ENCODE data around the gene NTM. TPM values are rescaled to one million over a fixed set of nuclear protein-coding genes. Genes with fewer than 3 reads are reported as not detected.

Gene NTM
- total and polyA plus RNA-seq, 2 experiments from 2014 or later = 2.2 to 4.9 TPM

- no peak overlapping the region for H3K4me3 ChIP-seq
- no peaks in the 10 kb centered on the region for H3K9me2 ChIP-seq (replicated peaks; ENCODE audit: insufficient read depth)
- no peaks in the 10 kb centered on the region for H3K79me2 ChIP-seq
- H3K27me3 ChIP-seq = peaks cover 8% of the 10 kb centered on the region
- DNase-seq (ENCODE audit: low spot score) = no peak
- no peaks in the 10 kb centered on the region for H3K9me3 ChIP-seq (ENCODE audit: low read depth)
- H2AFZ ChIP-seq = no peak overlapping the region
- no peaks in the 10 kb centered on the region for H4K20me1 ChIP-seq (ENCODE audit: insufficient read depth, poor library complexity, severe bottlenecking)
- H3K27ac ChIP-seq = no peak overlapping the region
- H3K4me2 ChIP-seq = no peak overlapping the region
- WGBS (ENCODE audit: low lambda C conversion rate, missing lambda C conversion rate) = 88% methylated on average over 12 of the region's 12 CpGs
- no peaks in the 10 kb centered on the region for H3K4me1 ChIP-seq (ENCODE audit: insufficient read depth)
- H3K36me3 ChIP-seq (replicated peaks; ENCODE audit: insufficient read depth, low read depth) = no peaks in the 10 kb centered on the region
- TF ChIP-seq EZH2 (IDR thresholded peaks at IDR 0.05; ENCODE audit: borderline replicate concordance) = no peak
- no peak for TF ChIP-seq CTCF (IDR thresholded peaks at IDR 0.05; ENCODE audit: poor library complexity)
- no peak for TF ChIP-seq EZH2phosphoT487 (IDR thresholded peaks at IDR 0.05; ENCODE audit: low read depth, severe bottlenecking, unreplicated experiment)
Measured at GRCh38 chr11:131746201-131746600, 375.8 kb downstream of the NTM start.

GRCh38 chr11:131748151-131749050 lies 378.0 kb downstream of the NTM start:
- Histone ChIP-seq H3K79me2 (no peaks in the 10 kb centered on the region), H3K4me1 (ENCODE audit: insufficient read depth) (no peaks in the 10 kb centered on the region), H3K27ac (no peak overlapping the region), H3K27me3 (peaks cover 3% of the 10 kb centered on the region), H4K20me1 (ENCODE audit: insufficient read depth, poor library complexity, severe bottlenecking) (no peaks in the 10 kb centered on the region), H3K4me2 (no peak overlapping the region), H3K36me3 (replicated peaks; ENCODE audit: insufficient read depth, low read depth) (no peaks in the 10 kb centered on the region), H3K4me3 (no peak overlapping the region), H2AFZ (no peak overlapping the region), H3K9me3 (ENCODE audit: low read depth) (no peaks in the 10 kb centered on the region), H3K9me2 (replicated peaks; ENCODE audit: insufficient read depth) (no peaks in the 10 kb centered on the region)
- 30% methylated on average over 15 of the region's 15 CpGs for WGBS (ENCODE audit: low lambda C conversion rate, missing lambda C conversion rate)
- peak; percentile 83 for DNase-seq (ENCODE audit: low spot score)
- no peak for TF ChIP-seq EZH2phosphoT487 (IDR thresholded peaks at IDR 0.05; ENCODE audit: low read depth, severe bottlenecking, unreplicated experiment)
- TF ChIP-seq EZH2 (IDR thresholded peaks at IDR 0.05; ENCODE audit: borderline replicate concordance) = no peak
- peak; percentile 85 for TF ChIP-seq CTCF (IDR thresholded peaks at IDR 0.05; ENCODE audit: poor library complexity)

GRCh38 chr11:131749101-131749500 lies 378.7 kb downstream of the NTM start:
- Histone ChIP-seq H3K27me3 (peaks cover 3% of the 10 kb centered on the region), H4K20me1 (ENCODE audit: insufficient read depth, poor library complexity, severe bottlenecking) (no peaks in the 10 kb centered on the region), H3K36me3 (replicated peaks; ENCODE audit: insufficient read depth, low read depth) (no peaks in the 10 kb centered on the region), H3K27ac (no peak overlapping the region), H3K4me1 (ENCODE audit: insufficient read depth) (no peaks in the 10 kb centered on the region), H3K4me2 (no peak overlapping the region), H3K9me2 (replicated peaks; ENCODE audit: insufficient read depth) (no peaks in the 10 kb centered on the region), H3K4me3 (no peak overlapping the region), H2AFZ (no peak overlapping the region), H3K9me3 (ENCODE audit: low read depth) (no peaks in the 10 kb centered on the region), H3K79me2 (no peaks in the 10 kb centered on the region)
- TF ChIP-seq CTCF (IDR thresholded peaks at IDR 0.05; ENCODE audit: poor library complexity) (no peak), EZH2 (IDR thresholded peaks at IDR 0.05; ENCODE audit: borderline replicate concordance) (no peak), EZH2phosphoT487 (IDR thresholded peaks at IDR 0.05; ENCODE audit: low read depth, severe bottlenecking, unreplicated experiment) (no peak)
- 68% methylated on average over 2 of the region's 2 CpGs for WGBS (ENCODE audit: low lambda C conversion rate, missing lambda C conversion rate)
- no peak for DNase-seq (ENCODE audit: low spot score)

Data from hepatocyte (in vitro differentiated cells).